A549 (cell line): Measurements from ENCODE around the gene PGS1.

Experiments used
- CHD2 ChIP-seq: fragments of 150-350 bp; IDR thresholded peaks from 2 replicates; pipeline ENCODE4 v1.6.1; 2014; ENCODE audit warnings: low read length; ENCODE audit not compliant: partially characterized antibody
- CHD4 ChIP-seq: fragments of 200-600 bp; sonication (generic); IDR thresholded peaks from 2 replicates; pipeline ENCODE4 v1.6.1; 2016; ENCODE audit warnings: antibody characterized with exemption, mild to moderate bottlenecking, borderline replicate concordance
- EP300 ChIP-seq, 2 experiments: fragments of >200 bp; sonication (Bioruptor Twin); formaldehyde crosslinking; IDR thresholded peaks; 2 replicates in 1 of 2; 3 replicates in 1 of 2; pipeline ENCODE4 v1.6.1; 2016 to 2017
- ESRRA ChIP-seq: fragments of 150-350 bp; IDR thresholded peaks from 2 replicates; pipeline ENCODE4 v1.6.1; 2014; ENCODE audit warnings: mild to moderate bottlenecking, low read length, borderline replicate concordance
- HDAC2 ChIP-seq: fragments of 200-600 bp; sonication (generic); IDR thresholded peaks from 2 replicates; pipeline ENCODE4 v1.6.1; 2016
- JUN ChIP-seq, 2 experiments: fragments of >200 bp; sonication (Bioruptor Twin); formaldehyde crosslinking; IDR thresholded peaks; 2 replicates in 1 of 2; 3 replicates in 1 of 2; pipeline ENCODE4 v1.6.1; 2016 to 2017
- JUNB ChIP-seq: fragments of >200 bp; sonication (Bioruptor Twin); formaldehyde crosslinking; IDR thresholded peaks from 2 replicates; pipeline ENCODE4 v1.6.1; 2016
- MAFK ChIP-seq: fragments of 450-650 bp; IDR thresholded peaks from 2 replicates; pipeline ENCODE4 v1.6.1; 2014; ENCODE audit not compliant: partially characterized antibody
- MAX ChIP-seq: IDR thresholded peaks from 2 replicates; pipeline ENCODE4 v1.6.1; 2012
- RAD21 ChIP-seq, 2 experiments: fragments of >200 bp in 1 of 2; sonication (Bioruptor Twin) in 1 of 2; formaldehyde crosslinking in 1 of 2; IDR thresholded peaks in 1 of 2; conservative IDR thresholded peaks in 1 of 2; 2 replicates in 1 of 2; 3 replicates in 1 of 2; pipeline ENCODE4 v1.6.1; 2012 to 2018; ENCODE audit warnings: inconsistent platforms in 1 of 2
- RCOR1 ChIP-seq: fragments of 150-350 bp; IDR thresholded peaks from 2 replicates; pipeline ENCODE4 v1.6.1; 2014; ENCODE audit warnings: antibody characterized with exemption, low read length, low read depth
- REST ChIP-seq: fragments of 200-600 bp; sonication (generic); IDR thresholded peaks from 2 replicates; pipeline ENCODE4 v1.6.1; 2016; ENCODE audit warnings: antibody characterized with exemption, mild to moderate bottlenecking, moderate library complexity
- SMC3 ChIP-seq: fragments of >200 bp; sonication (Bioruptor Twin); formaldehyde crosslinking; IDR thresholded peaks from 3 replicates; pipeline ENCODE4 v1.6.1; 2018; ENCODE audit warnings: inconsistent platforms
- TF ChIP-seq, protein P1 (sequence below): fragments of >200 bp; sonication (Bioruptor Twin); formaldehyde crosslinking; IDR thresholded peaks from 3 replicates; pipeline ENCODE4 v1.5.1; 2016

GRCh38 chr17:78418326-78419026 lies 40.0 kb downstream of the PGS1 start:
- TF ChIP-seq, protein P1, sequence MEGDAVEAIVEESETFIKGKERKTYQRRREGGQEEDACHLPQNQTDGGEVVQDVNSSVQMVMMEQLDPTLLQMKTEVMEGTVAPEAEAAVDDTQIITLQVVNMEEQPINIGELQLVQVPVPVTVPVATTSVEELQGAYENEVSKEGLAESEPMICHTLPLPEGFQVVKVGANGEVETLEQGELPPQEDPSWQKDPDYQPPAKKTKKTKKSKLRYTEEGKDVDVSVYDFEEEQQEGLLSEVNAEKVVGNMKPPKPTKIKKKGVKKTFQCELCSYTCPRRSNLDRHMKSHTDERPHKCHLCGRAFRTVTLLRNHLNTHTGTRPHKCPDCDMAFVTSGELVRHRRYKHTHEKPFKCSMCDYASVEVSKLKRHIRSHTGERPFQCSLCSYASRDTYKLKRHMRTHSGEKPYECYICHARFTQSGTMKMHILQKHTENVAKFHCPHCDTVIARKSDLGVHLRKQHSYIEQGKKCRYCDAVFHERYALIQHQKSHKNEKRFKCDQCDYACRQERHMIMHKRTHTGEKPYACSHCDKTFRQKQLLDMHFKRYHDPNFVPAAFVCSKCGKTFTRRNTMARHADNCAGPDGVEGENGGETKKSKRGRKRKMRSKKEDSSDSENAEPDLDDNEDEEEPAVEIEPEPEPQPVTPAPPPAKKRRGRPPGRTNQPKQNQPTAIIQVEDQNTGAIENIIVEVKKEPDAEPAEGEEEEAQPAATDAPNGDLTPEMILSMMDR: no peak
- TF ChIP-seq ESRRA (no peak), SMC3 (no peak), REST (no peak), CHD4 (no peak), RAD21 (conservative IDR thresholded peaks at IDR 0.05 in 1 of 2, IDR thresholded peaks at IDR 0.05 in 1 of 2) (no peak), MAX (no peak), RCOR1 (no peak), CHD2 (no peak), JUN (IDR thresholded peaks at IDR 0.05) (no peak), MAFK (no peak), EP300 (IDR thresholded peaks at IDR 0.05) (no peak), JUNB (no peak), HDAC2 (no peak)
